Ovary (tissue), 3 donors: ENCODE data around the gene SERPINB13.

Experiments
- CTCF ChIP-seq, 3 donors: fragments of 450-650 bp in 2 of 3; fragments of 200-600 bp in 1 of 3; IDR thresholded peaks; one replicate each; pipeline versions ENCODE4 v1.5.1 to v1.8.0; 2016 to 2022; ENCODE audit warnings: antibody characterized with exemption in 3 of 3, mild to moderate bottlenecking in 1 of 3
- EP300 ChIP-seq: sonication (generic); formaldehyde crosslinking; IDR thresholded peaks from one replicate; pipeline ENCODE4 v1.6.1; 2017; ENCODE audit warnings: antibody characterized with exemption
- POLR2A ChIP-seq: fragments of 450-650 bp; IDR thresholded peaks from one replicate; pipeline ENCODE4 v1.6.1; 2017; ENCODE audit warnings: antibody characterized with exemption, mild to moderate bottlenecking, moderate library complexity
- donor health status: DM: no; HTN: no; CAD: no.

- TF ChIP-seq CTCF (IDR thresholded peaks at IDR 0.05): no peak
- no peak for TF ChIP-seq POLR2A
- no peak for TF ChIP-seq EP300
Observed at GRCh38 chr18:63586966-63587365, at the start of gene SERPINB13.
